Heart right ventricle (tissue), 16 donors: Measurements from ENCODE around the gene NRARP. TPM values are rescaled to one million over a fixed set of nuclear protein-coding genes. Genes with fewer than 3 reads are reported as not detected.

ENCODE experiments used
- ATAC-seq, 8 donors: fragments of 200-7000 bp; cut with Tn5 transposase; one replicate each; pipeline ENCODE4 v1.9.1; 2020; ENCODE audit warnings: mild to moderate bottlenecking in 8 of 8, moderate library complexity in 8 of 8, moderate number of reproducible peaks in 1 of 8
- DNase-seq, 2 donors: peaks; one replicate each; pipeline ENCODE4 v3.0.0-alpha.2; 2020
- H3K27ac ChIP-seq, 10 donors: fragments of 200-600 bp; sonication (generic) in 2 of 10; one replicate each; pipeline versions ENCODE4 v1.5.0 to v1.8.0; 2020 to 2022; ENCODE audit warnings: mild to moderate bottlenecking in 3 of 10
- H3K27me3 ChIP-seq, 7 donors: fragments of 200-600 bp; one replicate each; pipeline ENCODE4 v1.8.0; 2021 to 2022; ENCODE audit warnings: mild to moderate bottlenecking in 2 of 7
- H3K36me3 ChIP-seq, 9 donors: fragments of 200-600 bp; sonication (generic) in 1 of 9; one replicate each; pipeline versions ENCODE4 v1.5.0 to v1.8.0; 2020 to 2022; ENCODE audit warnings: mild to moderate bottlenecking in 2 of 9
- H3K4me1 ChIP-seq, 9 donors: fragments of 200-600 bp; sonication (generic) in 1 of 9; one replicate each; pipeline versions ENCODE4 v1.5.0 to v1.8.0; 2020 to 2022; ENCODE audit warnings: mild to moderate bottlenecking in 4 of 9
- H3K4me3 ChIP-seq, 10 donors: fragments of 200-600 bp; sonication (generic) in 2 of 10; one replicate each; pipeline versions ENCODE4 v1.5.0 to v1.8.0; 2020 to 2022; ENCODE audit warnings: mild to moderate bottlenecking in 7 of 10, moderate library complexity in 2 of 10
- H3K9me3 ChIP-seq, 11 donors: fragments of 200-600 bp in 10 of 11; sonication (generic) in 2 of 11; one replicate each; pipeline versions ENCODE4 v1.5.0 to v1.8.0; 2013 to 2022; ENCODE audit warnings: mild to moderate bottlenecking in 2 of 11, control low read depth in 1 of 11, moderate library complexity in 1 of 11
- WGBS, 2 donors: extraction: QIAGEN DNeasy Blood & Tissue Kit; methylation state at CpG; one replicate each; pipeline ENCODE4 v1.1.7; 2013; ENCODE audit warnings: inconsistent platforms in 1 of 2; 5-methylcytosine and 5-hydroxymethylcytosine counted together
- intact Hi-C, 10 donors: fragments of 100-400 bp; cut with DNase I; formaldehyde crosslinking; loops; one replicate each; pipeline versions ENCODE4 v1.11.1 to v1.14.2; 2022
- long read RNA-seq, 3 donors: library from polyadenylated mRNA; unstranded; transcript quantifications; one replicate each; pipeline ENCODE4 v2.0.0, GENCODE V29; 2020 to 2021
- polyA plus RNA-seq, 2 donors: library from polyadenylated mRNA; stranded (reverse); fragments of 200-250 nt; gene quantifications; one replicate each; pipeline ENCODE4 v1.2.3, GENCODE V29; 2013
- total RNA-seq, 10 donors: library from RNA; stranded (reverse); fragmentation: NEBNext Ultra II Directional in 3 of 10; extraction: Animal tissue kit (Norgen Biotek cat#: 25700) in 3 of 10; gene quantifications; one replicate each; pipeline versions ENCODE4 v1.2.1 to v1.2.4, GENCODE V29; 2021 to 2023
- TF ChIP-seq, protein P1 (sequence below), 9 donors: fragments of 200-600 bp; sonication (generic) in 2 of 9; IDR thresholded peaks; one replicate each; pipeline versions ENCODE4 v1.5.0 to v1.8.0; 2021 to 2022; ENCODE audit warnings: antibody characterized with exemption in 9 of 9, mild to moderate bottlenecking in 5 of 9, moderate library complexity in 1 of 9
- donor health status: Arrhythmogenic right ventricular cardiomyopathy.
- donor health status: ischemic (EF 13 %, LVEDD 7.1; RV severe dilation, severe dysfunction).
- donor health status: healthy with polysubstance abuse.
- donor health status: DM: no; HTN: yes; CAD: no.
- donor health status: DM: no; HTN: no; CAD: no.
- donor health status: ischemic (EF 25% LVEDD 6.9; RV normal size, moderate dysfunction).
- donor health status: ischemic (EF 25% LVEDD 5.7; RV mildly dilated, moderate dysfunction).
- donor health status: healthy.
- donor health status: DM: yes; HTN: yes; CAD: no.
- donor health status: Ischemic cardiomyopathy.
- donor health status: ischemic (EF 35%, LVEDD 5.7; RV mildly dilated, moderate dysfunction).
- donor health status: nonischemic (EF 11% LVEDD 7.7; RV severe dilation, severe dysfunction).
- donor health status: DM: yes; HTN: yes; CAD: no.
- donor health status: PGD.
- donor health status: ischemic (EF 29% LVEDD 5.4; RV normal size, mild dysfunction).
- donor health status: nonischemic (EF 23%, LVEDD 6.1; RV moderate dilation, normal function).

NRARP gene, protein sequence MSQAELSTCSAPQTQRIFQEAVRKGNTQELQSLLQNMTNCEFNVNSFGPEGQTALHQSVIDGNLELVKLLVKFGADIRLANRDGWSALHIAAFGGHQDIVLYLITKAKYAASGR
- 10 to 100 TPM in 7 of 10 donors, 1 to 10 TPM in 3; 2.6 to 20.8 (median 11.7) TPM for total RNA-seq
- 1 to 10 TPM; 2.0 to 5.4 TPM for polyA plus RNA-seq
- long read RNA-seq, donor 1, transcript NRARP-201 (1 exons, 1,770 nt) = major isoform, 24 of 24 reads
- long read RNA-seq, donor 1, partial matches to known transcripts = 0 of 24 reads
- long read RNA-seq, donor 1, other reads (novel, unspliced or antisense) = 0 of 24 reads
- long read RNA-seq, donor 2, transcript NRARP-201 (1 exons, 1,770 nt) = major isoform, 16 of 16 reads
- long read RNA-seq, donor 2, partial matches to known transcripts = 0 of 16 reads
- long read RNA-seq, donor 2, other reads (novel, unspliced or antisense) = 0 of 16 reads
- long read RNA-seq, donor 3, partial matches to known transcripts = 0 of 3 reads
- long read RNA-seq, donor 3, other reads (novel, unspliced or antisense) = 0 of 3 reads

DNA sequence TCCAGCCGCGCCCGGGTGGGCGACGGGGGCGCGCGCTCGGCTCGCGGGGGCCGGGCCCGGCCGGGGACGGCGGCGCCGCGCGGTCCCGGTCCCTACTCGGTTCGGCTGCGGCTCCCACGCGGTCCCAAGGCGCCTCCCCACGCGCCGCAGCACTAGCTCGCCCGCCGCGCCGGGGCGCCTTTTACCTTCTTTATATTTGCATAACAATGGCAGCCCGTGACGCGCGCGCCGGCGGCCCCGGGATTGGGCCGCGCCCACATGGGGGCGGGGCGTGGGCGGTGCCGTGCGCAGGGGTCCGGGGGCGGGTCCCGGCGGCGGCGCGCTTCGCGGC, at the start of gene NRARP:
NRARP (minus strand) TSS at position 154 of the 331 bp plus-strand sequence. CDS start 343 bp downstream, outside the sequence.
- Histone ChIP-seq H3K9me3 (no peaks in the 10 kb centered on the region), H3K36me3 (peaks cover 0 to 10% (median 0%) of the 10 kb centered on the region in 9 donors), H3K27me3 (peaks cover 0 to 92% (median 7%) of the 10 kb centered on the region in 7 donors), H3K4me3 (peak within 1 kb of the TSS; percentile 53 to 87 (median 68)), H3K4me1 (peaks cover 13 to 85% (median 74%) of the 10 kb centered on the region in 9 donors), H3K27ac (peak within 1 kb of the TSS; percentile 70 to 96 (median 91))
- 0 to 1% methylated on average over 25 to 59 of the region's 60 CpGs for WGBS, 2 donors
- TF ChIP-seq, protein P1, sequence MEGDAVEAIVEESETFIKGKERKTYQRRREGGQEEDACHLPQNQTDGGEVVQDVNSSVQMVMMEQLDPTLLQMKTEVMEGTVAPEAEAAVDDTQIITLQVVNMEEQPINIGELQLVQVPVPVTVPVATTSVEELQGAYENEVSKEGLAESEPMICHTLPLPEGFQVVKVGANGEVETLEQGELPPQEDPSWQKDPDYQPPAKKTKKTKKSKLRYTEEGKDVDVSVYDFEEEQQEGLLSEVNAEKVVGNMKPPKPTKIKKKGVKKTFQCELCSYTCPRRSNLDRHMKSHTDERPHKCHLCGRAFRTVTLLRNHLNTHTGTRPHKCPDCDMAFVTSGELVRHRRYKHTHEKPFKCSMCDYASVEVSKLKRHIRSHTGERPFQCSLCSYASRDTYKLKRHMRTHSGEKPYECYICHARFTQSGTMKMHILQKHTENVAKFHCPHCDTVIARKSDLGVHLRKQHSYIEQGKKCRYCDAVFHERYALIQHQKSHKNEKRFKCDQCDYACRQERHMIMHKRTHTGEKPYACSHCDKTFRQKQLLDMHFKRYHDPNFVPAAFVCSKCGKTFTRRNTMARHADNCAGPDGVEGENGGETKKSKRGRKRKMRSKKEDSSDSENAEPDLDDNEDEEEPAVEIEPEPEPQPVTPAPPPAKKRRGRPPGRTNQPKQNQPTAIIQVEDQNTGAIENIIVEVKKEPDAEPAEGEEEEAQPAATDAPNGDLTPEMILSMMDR (IDR thresholded peaks at IDR 0.05) = no peak
- intact Hi-C loops = loop anchor here in 3 of 10 donors (5.0 kb wide), 1 partner anchor 105 kb away; no protein-coding TSS in a partner anchor
- ATAC-seq (peak; percentile 39 to 75 (median 62)), DNase-seq (peak; percentile 92)

DNA sequence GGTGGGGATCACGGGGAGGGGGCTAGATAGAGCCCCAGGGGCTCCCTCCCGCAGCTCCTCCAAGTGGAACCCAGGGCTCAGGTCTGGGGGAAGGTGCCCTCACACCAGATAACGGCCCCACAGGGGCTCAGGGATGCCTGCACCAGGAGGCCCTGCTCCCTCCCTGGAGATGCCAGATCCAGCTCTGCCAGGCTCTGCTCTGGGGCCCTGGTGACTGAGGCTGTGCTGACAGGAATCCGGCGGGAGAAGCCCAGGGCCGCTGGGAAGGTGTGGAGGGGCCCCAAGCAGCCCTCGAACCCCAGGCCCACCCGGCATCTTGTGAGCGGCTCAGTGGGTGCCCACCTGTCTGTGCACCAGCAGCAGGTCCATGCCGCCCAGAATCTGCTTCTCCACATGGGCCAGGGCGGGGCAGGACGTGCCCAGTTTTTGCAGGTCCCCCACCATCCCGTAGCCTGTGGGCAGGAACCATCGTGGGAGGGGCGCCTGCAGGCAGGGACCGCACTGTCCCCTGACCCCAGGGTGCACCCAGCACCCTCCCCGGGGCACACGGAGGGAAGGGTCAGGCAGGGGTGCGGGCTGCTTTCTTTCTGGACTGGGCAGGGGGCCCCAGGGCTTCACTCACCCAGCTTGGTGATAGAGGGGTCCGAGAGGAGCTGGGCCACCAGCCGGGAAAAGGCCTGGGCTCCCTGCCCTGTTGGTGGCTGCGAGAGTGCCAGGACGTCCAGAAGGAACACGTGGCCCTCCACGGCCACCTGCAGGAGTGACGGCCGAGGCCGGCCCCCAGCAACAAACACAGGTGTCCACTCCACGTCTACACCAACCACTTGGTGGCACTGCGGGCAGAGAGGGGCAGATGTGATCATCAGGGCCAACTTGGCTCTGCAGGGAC, 48.9 kb upstream of the NRARP start:
- H3K27me3 ChIP-seq = no peaks in the 10 kb centered on the region
- H3K36me3 ChIP-seq = peaks cover 0 to 26% (median 9%) of the 10 kb centered on the region in 9 donors
- 97% methylated on average over 30 of the region's 30 CpGs for WGBS, 2 donors
- H3K9me3 ChIP-seq = peaks cover 0 to 15% (median 8%) of the 10 kb centered on the region in 11 donors
- TF ChIP-seq, protein P1 (IDR thresholded peaks at IDR 0.05) = no peak
- peaks cover 0 to 30% (median 20%) of the 10 kb centered on the region in 9 donors for H3K4me1 ChIP-seq
- no peak overlapping the region for H3K4me3 ChIP-seq
- DNase-seq (no peak), ATAC-seq (no peak)
- intact Hi-C loops = no loop called here
- H3K27ac ChIP-seq = no peak overlapping the region

DNA sequence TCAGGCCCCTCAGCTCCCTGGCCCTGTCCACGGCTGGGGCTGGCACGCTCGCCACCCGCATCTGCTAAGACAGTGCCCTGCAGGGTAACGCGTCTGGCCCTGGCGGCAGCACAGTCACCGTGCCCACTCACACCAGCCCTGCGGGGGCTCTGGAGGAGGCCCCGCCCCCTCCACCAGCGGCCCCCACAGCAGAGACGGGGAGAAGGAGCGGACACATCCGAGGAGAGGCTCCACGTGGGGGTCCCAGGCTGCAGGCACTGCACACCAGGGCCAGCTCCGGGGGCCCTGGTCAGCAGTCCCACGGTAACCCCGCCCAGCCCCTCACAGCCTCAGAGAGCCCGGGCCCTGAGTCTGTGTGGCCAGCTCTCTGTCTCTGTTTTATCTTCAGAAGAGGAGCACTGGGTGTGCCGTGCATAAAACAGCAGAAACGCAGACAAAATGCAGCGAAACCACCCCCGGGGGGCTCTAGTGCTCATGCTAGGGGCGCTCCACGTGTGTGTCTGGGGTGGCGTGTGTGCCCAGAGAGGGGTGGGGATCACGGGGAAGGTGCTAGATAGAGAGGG, 47.5 kb upstream of the NRARP start:
- intact Hi-C loops = loop anchor here in 1 of 10 donors (10.0 kb wide), 1 partner anchor 45 kb away; no protein-coding TSS in a partner anchor
- Histone ChIP-seq H3K9me3 (peaks cover 0 to 16% (median 8%) of the 10 kb centered on the region in 11 donors), H3K27ac (no peak overlapping the region), H3K4me3 (no peak overlapping the region), H3K27me3 (no peaks in the 10 kb centered on the region), H3K4me1 (peaks cover 0 to 28% (median 20%) of the 10 kb centered on the region in 9 donors), H3K36me3 (peaks cover 0 to 26% (median 9%) of the 10 kb centered on the region in 9 donors)
- ATAC-seq (no peak), DNase-seq (no peak)
- TF ChIP-seq, protein P1 (IDR thresholded peaks at IDR 0.05) = no peak
- WGBS, 2 donors = 94 to 97% methylated on average over 27 of the region's 27 CpGs
